Body of pancreas (tissue), 4 donors: ENCODE measurements around the gene NEDD4L. TPM values are rescaled to one million over a fixed set of nuclear protein-coding genes. Genes with fewer than 3 reads are reported as not detected.
"Not testable (repeated sequence)": the region's sequence is repeated elsewhere in the genome, so short reads cannot be mapped to it uniquely, and the experiment has no call there.

ENCODE experiments used
- ATAC-seq: fragments of 150-250 bp; one replicate; pipeline ENCODE4 v1.9.1; 2016
- DNase-seq, 4 donors: peaks; one replicate each; pipeline ENCODE4 v3.0.0-alpha.2; 2019
- H3K27ac ChIP-seq, 4 donors: fragments of 200-600 bp; sonication (generic); 1 replicate in 3 of 4; 2 replicates in 1 of 4; pipeline versions ENCODE4 v1.5.1 to v1.6.1; 2016 to 2019; ENCODE audit warnings: mild to moderate bottlenecking in 1 of 4, mixed read lengths in 1 of 4, moderate library complexity in 1 of 4
- H3K27me3 ChIP-seq, 2 donors: fragments of 200-600 bp; sonication (generic); one replicate each; pipeline ENCODE4 v1.6.0; 2016; ENCODE audit warnings: mild to moderate bottlenecking in 1 of 2
- H3K36me3 ChIP-seq, 2 donors: fragments of 200-600 bp; sonication (generic); replicated peaks in 1 of 2; 2 replicates each; pipeline ENCODE4 v1.5.1; 2016; ENCODE audit warnings: low read depth in 2 of 2; ENCODE audit not compliant: insufficient read depth in 1 of 2
- H3K4me1 ChIP-seq: fragments of 200-600 bp; sonication (generic); one replicate; pipeline ENCODE4 v1.6.0; 2016
- H3K4me3 ChIP-seq, 2 donors: fragments of 200-600 bp; sonication (generic); 1 replicate in 1 of 2; 2 replicates in 1 of 2; pipeline ENCODE4 v1.5.1; 2016 to 2019
- H3K9me3 ChIP-seq, 3 donors: fragments of 200-600 bp; sonication (generic); 1 replicate in 2 of 3; 2 replicates in 1 of 3; pipeline ENCODE4 v1.5.1; 2016
- CTCF ChIP-seq, 7 experiments: fragments of 450-650 bp in 4 of 7; fragments of 200-600 bp in 3 of 7; sonication (generic) in 3 of 7; IDR thresholded peaks; one replicate each; pipeline ENCODE4 v1.5.1; 2016 to 2019; ENCODE audit warnings: antibody characterized with exemption in 7 of 7
- POLR2A ChIP-seq, 3 donors: fragments of 450-650 bp; IDR thresholded peaks; one replicate each; pipeline ENCODE4 v1.6.1; 2016; ENCODE audit warnings: antibody characterized with exemption in 3 of 3, mild to moderate bottlenecking in 2 of 3
- WGBS, 2 donors: methylation state at CpG; one replicate each; pipeline ENCODE4 v1.1.5; 2017; 5-methylcytosine and 5-hydroxymethylcytosine counted together
- intact Hi-C: fragments of 100-400 bp; cut with DNase I; formaldehyde crosslinking; loops from one replicate; pipeline ENCODE4 v1.15.1; 2023
- total RNA-seq, 2 donors: library from RNA; depleted of rRNA; stranded (reverse); fragments of >200 nt; gene quantifications; one replicate each; pipeline ENCODE4 v1.1.0, GENCODE V29; 2016

NEDD4L gene
- total RNA-seq, 2 donors from 2014 or later = 105 to 108 TPM

GRCh38 chr18:58378411-58379379, 334.7 kb downstream of the NEDD4L start:
- Histone ChIP-seq H3K27ac (no peak overlapping the region), H3K4me1 (peaks cover 10% of the 10 kb centered on the region), H3K4me3 (no peak overlapping the region), H3K27me3 (no peaks in the 10 kb centered on the region), H3K36me3 (peaks cover 0 to 10% of the 10 kb centered on the region in 2 donors), H3K9me3 (no peaks in the 10 kb centered on the region)
- DNase-seq (no peak), ATAC-seq (no peak)
- no peak for TF ChIP-seq POLR2A (IDR thresholded peaks at IDR 0.05)
- TF ChIP-seq CTCF (IDR thresholded peaks at IDR 0.05) = no peak
- 85 to 95% methylated on average over 20 to 27 of the region's 28 CpGs for WGBS, 2 donors
- intact Hi-C loops = no loop called here

GRCh38 chr18:58379443-58379842, 335.4 kb downstream of the NEDD4L start:
- peaks cover 0 to 14% of the 10 kb centered on the region in 2 donors for H3K36me3 ChIP-seq
- H3K4me3 ChIP-seq = no peak overlapping the region
- no peak overlapping the region for H3K27ac ChIP-seq
- WGBS, 2 donors = 89 to 96% methylated on average over 13 to 14 of the region's 15 CpGs
- H3K4me1 ChIP-seq = peaks cover 10% of the 10 kb centered on the region
- H3K27me3 ChIP-seq = no peaks in the 10 kb centered on the region
- no peaks in the 10 kb centered on the region for H3K9me3 ChIP-seq
- intact Hi-C loops = no loop called here
- ATAC-seq (no peak), DNase-seq (no peak)
- no peak for TF ChIP-seq POLR2A (IDR thresholded peaks at IDR 0.05)
- no peak for TF ChIP-seq CTCF (IDR thresholded peaks at IDR 0.05)

- H3K27ac ChIP-seq, DNase-seq, H3K4me1 ChIP-seq, intact Hi-C loops, H3K9me3 ChIP-seq, H3K27me3 ChIP-seq, H3K4me3 ChIP-seq, ATAC-seq: not testable (repeated sequence)
- H3K36me3 ChIP-seq = peaks cover 0 to 16% of the 10 kb centered on the region in 2 donors
- WGBS, 2 donors = 97% methylated on average over 4 of the region's 4 CpGs
These were observed 336.1 kb downstream of the NEDD4L start for GRCh38 chr18:58380113-58380512.

GRCh38 chr18:58381676-58382411, 337.8 kb downstream of the NEDD4L start:
- no peaks in the 10 kb centered on the region for H3K9me3 ChIP-seq
- DNase-seq = no peak
- WGBS, 2 donors = 89 to 92% methylated on average over 12 of the region's 12 CpGs

More at GRCh38 chr18:58381676-58382411, 337.8 kb downstream of the NEDD4L start:
- no peaks in the 10 kb centered on the region for H3K27me3 ChIP-seq
- no peak overlapping the region for H3K27ac ChIP-seq
- no peak overlapping the region for H3K4me3 ChIP-seq
- H3K36me3 ChIP-seq = peaks cover 0 to 22% of the 10 kb centered on the region in 2 donors
- intact Hi-C loops = no loop called here
- H3K4me1 ChIP-seq = peaks cover 8% of the 10 kb centered on the region
- ATAC-seq = no peak
- no peak for TF ChIP-seq POLR2A (IDR thresholded peaks at IDR 0.05)
- no peak for TF ChIP-seq CTCF (IDR thresholded peaks at IDR 0.05)
